ENCODE measurements around the gene CALML3. TPM values are rescaled to one million over a fixed set of nuclear protein-coding genes. Genes with fewer than 3 reads are reported as not detected.
"Not testable (repeated sequence)": the region's sequence is repeated elsewhere in the genome, so short reads cannot be mapped to it uniquely, and the experiment has no call there.

Gene CALML3
- total RNA-seq, 1 experiment from 2014 or later, result not detected

GRCh38 chr10:5549462-5550249 lies 24.9 kb downstream of the CALML3 start:
- no peak for DNase-seq (ENCODE audit: low spot score)
- in situ Hi-C loops (cut with HindIII; ENCODE audit: low sequenced_read_pairs), result no loop called here

GRCh38 chr10:5550250-5550545 lies 25.4 kb downstream of the CALML3 start:
- DNase-seq (ENCODE audit: low spot score), result no peak
- in situ Hi-C loops (cut with HindIII; ENCODE audit: low sequenced_read_pairs), result no loop called here

GRCh38 chr10:5550621-5551530 lies 26.1 kb downstream of the CALML3 start:
- in situ Hi-C loops (cut with HindIII; ENCODE audit: low sequenced_read_pairs), result no loop called here
- DNase-seq (ENCODE audit: low spot score), result no peak

GRCh38 chr10:5551531-5552375 lies 27.0 kb downstream of the CALML3 start:
- in situ Hi-C loops (cut with HindIII; ENCODE audit: low sequenced_read_pairs), result no loop called here

GRCh38 chr10:5552376-5553321 lies 27.9 kb downstream of the CALML3 start:
- in situ Hi-C loops (cut with HindIII; ENCODE audit: low sequenced_read_pairs), result no loop called here

More at GRCh38 chr10:5551531-5552375, 27.0 kb downstream of the CALML3 start:
- DNase-seq (ENCODE audit: low spot score), result no peak

GRCh38 chr10:5553400-5554170 lies 28.8 kb downstream of the CALML3 start:
- in situ Hi-C loops (cut with HindIII; ENCODE audit: low sequenced_read_pairs), result no loop called here
- DNase-seq (ENCODE audit: low spot score), result no peak

More at GRCh38 chr10:5552376-5553321, 27.9 kb downstream of the CALML3 start:
- no peak for DNase-seq (ENCODE audit: low spot score)

GRCh38 chr10:5555021-5555510 lies 30.3 kb downstream of the CALML3 start:
- in situ Hi-C loops (cut with HindIII; ENCODE audit: low sequenced_read_pairs), result no loop called here
- DNase-seq (ENCODE audit: low spot score), result no peak

- in situ Hi-C loops (cut with HindIII; ENCODE audit: low sequenced_read_pairs), result no loop called here
- no peak for DNase-seq (ENCODE audit: low spot score)
Measured at GRCh38 chr10:5555881-5556280, 31.1 kb downstream of the CALML3 start.

GRCh38 chr10:5556576-5556975 lies 31.8 kb downstream of the CALML3 start:
- no peak for DNase-seq (ENCODE audit: low spot score)
- in situ Hi-C loops (cut with HindIII; ENCODE audit: low sequenced_read_pairs), result no loop called here

GRCh38 chr10:5557040-5557721 lies 32.4 kb downstream of the CALML3 start:
- in situ Hi-C loops (cut with HindIII; ENCODE audit: low sequenced_read_pairs), result no loop called here
- no peak for DNase-seq (ENCODE audit: low spot score)

- DNase-seq (ENCODE audit: low spot score), result no peak
- in situ Hi-C loops (cut with HindIII; ENCODE audit: low sequenced_read_pairs), result no loop called here
Measured at GRCh38 chr10:5557799-5558771, 33.3 kb downstream of the CALML3 start.

- DNase-seq (ENCODE audit: low spot score); in situ Hi-C loops (cut with HindIII; ENCODE audit: low sequenced_read_pairs): not testable (repeated sequence)
Measured at GRCh38 chr10:5559022-5559421, 34.3 kb downstream of the CALML3 start.

GRCh38 chr10:5559642-5560141 lies 34.9 kb downstream of the CALML3 start:
- in situ Hi-C loops (cut with HindIII; ENCODE audit: low sequenced_read_pairs), result no loop called here
- no peak for DNase-seq (ENCODE audit: low spot score)

GRCh38 chr10:5560142-5560816 lies 35.5 kb downstream of the CALML3 start:
- in situ Hi-C loops (cut with HindIII; ENCODE audit: low sequenced_read_pairs), result no loop called here
- no peak for DNase-seq (ENCODE audit: low spot score)
